ENCODE measurements around the gene GRIN2A.

GRIN2A gene

GRCh38 chr16:9821331-9821730 lies 360.9 kb downstream of the GRIN2A start:
- H3K27ac ChIP-seq = no peak overlapping the region

GRCh38 chr16:9820476-9821246 lies 361.6 kb downstream of the GRIN2A start:
- TF ChIP-seq CTCF (IDR thresholded peaks at IDR 0.05) = no peak
- no peak for TF ChIP-seq ZFX (IDR thresholded peaks at IDR 0.05; ENCODE audit: borderline replicate concordance)
- no peak overlapping the region for H3K27ac ChIP-seq

More at GRCh38 chr16:9821331-9821730, 360.9 kb downstream of the GRIN2A start:
- TF ChIP-seq CTCF (IDR thresholded peaks at IDR 0.05) (no peak), ZFX (IDR thresholded peaks at IDR 0.05; ENCODE audit: borderline replicate concordance) (no peak)

GRCh38 chr16:9818702-9819101 lies 363.5 kb downstream of the GRIN2A start:
- H3K27ac ChIP-seq = no peak overlapping the region
- TF ChIP-seq CTCF (IDR thresholded peaks at IDR 0.05) (no peak), ZFX (IDR thresholded peaks at IDR 0.05; ENCODE audit: borderline replicate concordance) (no peak)

GRCh38 chr16:9817586-9817985 lies 364.6 kb downstream of the GRIN2A start:
- no peak for TF ChIP-seq CTCF (IDR thresholded peaks at IDR 0.05)
- no peak for TF ChIP-seq ZFX (IDR thresholded peaks at IDR 0.05; ENCODE audit: borderline replicate concordance)
- H3K27ac ChIP-seq = no peak overlapping the region

- H3K27ac ChIP-seq = no peak overlapping the region
- TF ChIP-seq ZFX (IDR thresholded peaks at IDR 0.05; ENCODE audit: borderline replicate concordance) = no peak
- TF ChIP-seq CTCF (IDR thresholded peaks at IDR 0.05) = no peak
These were observed 365.6 kb downstream of the GRIN2A start for GRCh38 chr16:9816644-9817043.

- no peak overlapping the region for H3K27ac ChIP-seq
- no peak for TF ChIP-seq ZFX (IDR thresholded peaks at IDR 0.05; ENCODE audit: borderline replicate concordance)
- no peak for TF ChIP-seq CTCF (IDR thresholded peaks at IDR 0.05)
These were observed 368.6 kb downstream of the GRIN2A start for GRCh38 chr16:9813665-9814064.

- no peak overlapping the region for H3K27ac ChIP-seq
- TF ChIP-seq CTCF (IDR thresholded peaks at IDR 0.05) (no peak), ZFX (IDR thresholded peaks at IDR 0.05; ENCODE audit: borderline replicate concordance) (no peak)
These were observed 374.0 kb downstream of the GRIN2A start for GRCh38 chr16:9808210-9808609.
